ENCODE measurements around the gene LRRN4CL.

LRRN4CL gene

GRCh38 chr11:62710001-62710345 is 20.6 kb upstream of the LRRN4CL start:
- no peak for TF ChIP-seq CREB1 (IDR thresholded peaks at IDR 0.05; ENCODE audit: low read depth)
- TF ChIP-seq ZBTB7A (IDR thresholded peaks at IDR 0.05; ENCODE audit: low read depth), result no peak

GRCh38 chr11:62709247-62710000 is 20.1 kb upstream of the LRRN4CL start:
- TF ChIP-seq YY1 (IDR thresholded peaks at IDR 0.05; ENCODE audit: low read depth), result peak; percentile 77
- TF ChIP-seq REST (IDR thresholded peaks at IDR 0.05; ENCODE audit: low read depth), result no peak
- no peak for TF ChIP-seq RAD21 (IDR thresholded peaks at IDR 0.05; ENCODE audit: low read depth)
- no peak for TF ChIP-seq USF1 (IDR thresholded peaks at IDR 0.05)
- TF ChIP-seq NFIC (IDR thresholded peaks at IDR 0.05), result no peak
- TF ChIP-seq TAF1 (IDR thresholded peaks at IDR 0.05; ENCODE audit: low read depth), result no peak

- TF ChIP-seq REST (IDR thresholded peaks at IDR 0.05; ENCODE audit: low read depth) (no peak), CEBPB (IDR thresholded peaks at IDR 0.05) (no peak)
These were observed 19.5 kb upstream of the LRRN4CL start for GRCh38 chr11:62708793-62709192.

- no peak for TF ChIP-seq NFIC (IDR thresholded peaks at IDR 0.05)
- TF ChIP-seq MAX (IDR thresholded peaks at IDR 0.05), result no peak
- TF ChIP-seq FOXM1 (IDR thresholded peaks at IDR 0.05; ENCODE audit: borderline replicate concordance, low read depth), result no peak
- no peak for TF ChIP-seq TEAD4 (IDR thresholded peaks at IDR 0.05)
- no peak for TF ChIP-seq TCF12 (IDR thresholded peaks at IDR 0.05; ENCODE audit: low read depth)
- no peak for TF ChIP-seq USF1 (IDR thresholded peaks at IDR 0.05)
These were observed 19.1 kb upstream of the LRRN4CL start for GRCh38 chr11:62708392-62708791.

GRCh38 chr11:62707277-62707861 is 18.0 kb upstream of the LRRN4CL start, which contains the start of the genes BSCL2 and GNG3:
Gene BSCL2 (minus strand): TSS chr11:62707424. CDS start chr11:62707195, 229 bp downstream.
Gene GNG3 (plus strand): TSS chr11:62707676. CDS start chr11:62708296, 620 bp downstream.
- TF ChIP-seq RAD21 (IDR thresholded peaks at IDR 0.05; ENCODE audit: low read depth), result no peak
- no peak for TF ChIP-seq TCF12 (IDR thresholded peaks at IDR 0.05; ENCODE audit: low read depth)
- TF ChIP-seq EP300 (IDR thresholded peaks at IDR 0.05; ENCODE audit: borderline replicate concordance), result no peak
- TF ChIP-seq CREB1 (IDR thresholded peaks at IDR 0.05; ENCODE audit: low read depth), result no peak
- no peak for TF ChIP-seq REST (IDR thresholded peaks at IDR 0.05; ENCODE audit: low read depth)
- no peak for TF ChIP-seq FOXM1 (IDR thresholded peaks at IDR 0.05; ENCODE audit: borderline replicate concordance, low read depth)
- no peak for TF ChIP-seq CEBPB (IDR thresholded peaks at IDR 0.05)
- no peak for TF ChIP-seq EGR1 (IDR thresholded peaks at IDR 0.05)
- TF ChIP-seq YY1 (IDR thresholded peaks at IDR 0.05; ENCODE audit: low read depth), result no peak
- TF ChIP-seq ZBTB7A (IDR thresholded peaks at IDR 0.05; ENCODE audit: low read depth), result no peak
- no peak for TF ChIP-seq MAX (IDR thresholded peaks at IDR 0.05)
- TF ChIP-seq USF1 (IDR thresholded peaks at IDR 0.05), result no peak
- TF ChIP-seq NFIC (IDR thresholded peaks at IDR 0.05), result no peak
- TF ChIP-seq TAF1 (IDR thresholded peaks at IDR 0.05; ENCODE audit: low read depth), result no peak
- no peak for TF ChIP-seq TEAD4 (IDR thresholded peaks at IDR 0.05)
